ACC112 (cell line): ENCODE measurements around the gene SCAMP2.
A peak's percentile ranks its signal among the peaks of the same experiment; 100 is the strongest.
"Not testable (repeated sequence)": the region's sequence is repeated elsewhere in the genome, so short reads cannot be mapped to it uniquely, and the experiment has no call there.

Experiments
- H2AFZ ChIP-seq: fragments of 200-600 bp; sonication (generic); one replicate; pipeline ENCODE4 v1.6.0; 2017; ENCODE audit warnings: antibody characterized with exemption, low read length; ENCODE audit not compliant: unreplicated experiment
- H3K27ac ChIP-seq: fragments of 200-600 bp; sonication (generic); 2 replicates; pipeline ENCODE4 v1.5.1; 2014; ENCODE audit warnings: low read depth, mild to moderate bottlenecking, antibody characterized with exemption, low read length, moderate library complexity
- H3K27me3 ChIP-seq: fragments of 200-600 bp; sonication (generic); 2 replicates; pipeline ENCODE4 v1.6.1; 2014; ENCODE audit warnings: mild to moderate bottlenecking, antibody characterized with exemption, low read length, moderate library complexity, mixed read lengths; ENCODE audit not compliant: insufficient read depth
- H3K36me3 ChIP-seq: fragments of 200-600 bp; sonication (generic); 2 replicates; pipeline ENCODE4 v1.6.1; 2016; ENCODE audit warnings: mild to moderate bottlenecking, antibody characterized with exemption, low read length, moderate library complexity, mixed read lengths; ENCODE audit not compliant: insufficient read depth
- H3K4me1 ChIP-seq: fragments of 200-600 bp; sonication (generic); one replicate; pipeline ENCODE4 v1.6.1; 2016; ENCODE audit warnings: low read length, mixed read lengths; ENCODE audit not compliant: insufficient read depth, unreplicated experiment, control insufficient read depth
- H3K4me3 ChIP-seq: fragments of 200-600 bp; sonication (generic); 2 replicates; pipeline ENCODE4 v1.5.1; 2014; ENCODE audit warnings: mild to moderate bottlenecking, low read depth, low read length
- H3K79me2 ChIP-seq: fragments of 200-600 bp; sonication (generic); one replicate; pipeline ENCODE4 v1.6.0; 2016; ENCODE audit warnings: low read length; ENCODE audit not compliant: control insufficient read depth, unreplicated experiment, insufficient read depth

Gene SCAMP2

GRCh38 chr15:74873036-74873755 lies at the start of gene SCAMP2:
TSS of gene SCAMP2 (minus strand) at chr15:74873365. CDS start at chr15:74873255, 110 bp downstream.
- Histone ChIP-seq H3K79me2 (peaks cover 39% of the 10 kb centered on the region), H2AFZ (peak within 1 kb of the TSS; percentile 95), H3K27me3 (no peaks in the 10 kb centered on the region), H3K36me3 (peaks cover 2% of the 10 kb centered on the region; the same call in 1 of the 2 replicates), H3K4me3 (peak within 1 kb of the TSS; percentile 87), H3K4me1 (no peaks in the 10 kb centered on the region), H3K27ac (peak within 1 kb of the TSS; percentile 70)

GRCh38 chr15:74920456-74920855 lies 47.3 kb upstream of the SCAMP2 start:
- H3K27ac ChIP-seq = no peak overlapping the region
- H3K4me1 ChIP-seq = no peaks in the 10 kb centered on the region
- H3K27me3 ChIP-seq = no peaks in the 10 kb centered on the region
- H3K79me2 ChIP-seq = no peaks in the 10 kb centered on the region
- H2AFZ ChIP-seq = no peak overlapping the region
- peaks cover 21% of the 10 kb centered on the region for H3K36me3 ChIP-seq
- no peak overlapping the region for H3K4me3 ChIP-seq

- peaks cover 15% of the 10 kb centered on the region for H3K36me3 ChIP-seq
Measured at GRCh38 chr15:74917676-74918075, 44.5 kb upstream of the SCAMP2 start.

GRCh38 chr15:74913799-74914198 lies 40.6 kb upstream of the SCAMP2 start:
- not testable (repeated sequence) for H3K79me2 ChIP-seq, H3K27ac ChIP-seq, H3K4me1 ChIP-seq, H3K27me3 ChIP-seq, H3K36me3 ChIP-seq, H2AFZ ChIP-seq, H3K4me3 ChIP-seq

More at GRCh38 chr15:74917676-74918075, 44.5 kb upstream of the SCAMP2 start:
- H2AFZ ChIP-seq = no peak overlapping the region
- H3K4me3 ChIP-seq = no peak overlapping the region
- H3K79me2 ChIP-seq = no peaks in the 10 kb centered on the region
- H3K27me3 ChIP-seq = no peaks in the 10 kb centered on the region
- H3K4me1 ChIP-seq = no peaks in the 10 kb centered on the region
- no peak overlapping the region for H3K27ac ChIP-seq

GRCh38 chr15:74913041-74913440 lies 39.9 kb upstream of the SCAMP2 start:
- no peak overlapping the region for H2AFZ ChIP-seq
- H3K4me1 ChIP-seq = no peaks in the 10 kb centered on the region
- no peak overlapping the region for H3K4me3 ChIP-seq
- no peak overlapping the region for H3K27ac ChIP-seq
- peaks cover 5% of the 10 kb centered on the region; the same call in 1 of the 2 replicates for H3K36me3 ChIP-seq
- H3K27me3 ChIP-seq = no peaks in the 10 kb centered on the region
- H3K79me2 ChIP-seq = no peaks in the 10 kb centered on the region

- H3K4me1 ChIP-seq = peaks cover 15% of the 10 kb centered on the region
- no peak overlapping the region for H3K27ac ChIP-seq
Measured at GRCh38 chr15:74908635-74909034, 35.5 kb upstream of the SCAMP2 start.

GRCh38 chr15:74907163-74907870 lies 34.2 kb upstream of the SCAMP2 start:
- Histone ChIP-seq H3K36me3 (peaks cover 16% of the 10 kb centered on the region; the same call in 1 of the 2 replicates), H3K27ac (peak overlapping the region; percentile 7; the same call in 1 of the 2 replicates), H2AFZ (peak overlapping the region; percentile 74), H3K4me1 (peaks cover 15% of the 10 kb centered on the region), H3K27me3 (no peaks in the 10 kb centered on the region), H3K4me3 (peak overlapping the region; percentile 77), H3K79me2 (peaks cover 25% of the 10 kb centered on the region)

More at GRCh38 chr15:74908635-74909034, 35.5 kb upstream of the SCAMP2 start:
- Histone ChIP-seq H3K36me3 (peaks cover 14% of the 10 kb centered on the region; the same call in 1 of the 2 replicates), H3K27me3 (no peaks in the 10 kb centered on the region), H3K4me3 (no peak overlapping the region), H2AFZ (no peak overlapping the region), H3K79me2 (peaks cover 21% of the 10 kb centered on the region)

- peak within 1 kb of the TSS; percentile 56 for H3K27ac ChIP-seq
- peak within 1 kb of the TSS; percentile 77 for H3K4me3 ChIP-seq
Measured at GRCh38 chr15:74906450-74907162, 33.4 kb upstream of the SCAMP2 start, which contains the start of gene FAM219B. TSS of gene FAM219B (minus strand) at chr15:74906851. CDS start at chr15:74906800, 51 bp downstream.

GRCh38 chr15:74906067-74906449 lies 32.9 kb upstream of the SCAMP2 start:
- Histone ChIP-seq H3K79me2 (peaks cover 25% of the 10 kb centered on the region), H3K27me3 (no peaks in the 10 kb centered on the region), H2AFZ (peak overlapping the region; percentile 74), H3K36me3 (peaks cover 14% of the 10 kb centered on the region; the same call in 1 of the 2 replicates), H3K4me1 (peaks cover 15% of the 10 kb centered on the region), H3K27ac (peak overlapping the region; percentile 56), H3K4me3 (peak overlapping the region; percentile 77)

More at GRCh38 chr15:74906450-74907162, 33.4 kb upstream of the SCAMP2 start, which contains the start of gene FAM219B:
- Histone ChIP-seq H2AFZ (peak within 1 kb of the TSS; percentile 74), H3K79me2 (peaks cover 25% of the 10 kb centered on the region), H3K27me3 (no peaks in the 10 kb centered on the region), H3K4me1 (peaks cover 15% of the 10 kb centered on the region), H3K36me3 (peaks cover 15% of the 10 kb centered on the region; the same call in 1 of the 2 replicates)

- H3K36me3 ChIP-seq = peaks cover 26% of the 10 kb centered on the region; the same call in 1 of the 2 replicates
- H2AFZ ChIP-seq = no peak overlapping the region
- peak overlapping the region; percentile 77 for H3K4me3 ChIP-seq
- peaks cover 15% of the 10 kb centered on the region for H3K4me1 ChIP-seq
- H3K27ac ChIP-seq = no peak overlapping the region
- H3K27me3 ChIP-seq = no peaks in the 10 kb centered on the region
- peaks cover 25% of the 10 kb centered on the region for H3K79me2 ChIP-seq
Measured at GRCh38 chr15:74904190-74904805, 31.1 kb upstream of the SCAMP2 start.
